DND-41 (cell line): Measurements from ENCODE around the gene INPP5A.

Experiments used
- CTCF ChIP-seq: IDR thresholded peaks from 2 replicates; pipeline ENCODE4 v1.5.1; 2012; ENCODE audit warnings: borderline replicate concordance, low read length, moderate library complexity, mild to moderate bottlenecking; ENCODE audit not compliant: poor library complexity, severe bottlenecking; ENCODE audit errors: extremely low read depth
- EZH2 ChIP-seq: IDR thresholded peaks from 3 replicates; pipeline ENCODE4 v1.6.1; 2012; ENCODE audit warnings: borderline replicate concordance, low read depth, mild to moderate bottlenecking, moderate library complexity, low read length, inconsistent platforms; ENCODE audit not compliant: severe bottlenecking

- TF ChIP-seq CTCF (no peak), EZH2 (no peak)
Observed at GRCh38 chr10:132536241-132536876, 1.2 kb upstream of the INPP5A start.
